Nucleus accumbens (tissue), 56 donors: ENCODE results near the gene ZDHHC4.
"Not testable (repeated sequence)": the region's sequence is repeated elsewhere in the genome, so short reads cannot be mapped to it uniquely, and the experiment has no call there.

Experiments used
- DNase-seq, 56 donors: peaks; one replicate each; lab custom pipeline; 2025; lab: John Stamatoyannopoulos, UW

Gene ZDHHC4

GRCh38 chr7:6628045-6628444, 50.8 kb downstream of the ZDHHC4 start:
- no peak for DNase-seq

GRCh38 chr7:6630007-6630849, 53.0 kb downstream of the ZDHHC4 start:
- DNase-seq = no peak

- DNase-seq = peak in 19 of 56 donors; percentile 10 to 68 (median 25)
These were observed 54.4 kb downstream of the ZDHHC4 start for GRCh38 chr7:6631605-6632004.

- DNase-seq = no peak
These were observed 56.8 kb downstream of the ZDHHC4 start for GRCh38 chr7:6634021-6634420.

GRCh38 chr7:6634971-6635370, 57.7 kb downstream of the ZDHHC4 start:
- not testable (repeated sequence) for DNase-seq

GRCh38 chr7:6636741-6637543, 59.7 kb downstream of the ZDHHC4 start, which contains the start of gene ZNF316:
ZNF316 (plus strand) TSS chr7:6637318; CDS start chr7:6642410, 5,092 bp downstream.
- peak in 42 of 56 donors; percentile 14 to 78 (median 44) for DNase-seq

- peak in 3 of 56 donors; percentile 7 to 63 (median 7) for DNase-seq
These were observed 60.4 kb downstream of the ZDHHC4 start for GRCh38 chr7:6637544-6638229.
